IgD-negative memory B cell (primary cell): ENCODE data around the gene DLG2. TPM values are rescaled to one million over a fixed set of nuclear protein-coding genes. Genes with fewer than 3 reads are reported as not detected.

ENCODE experiments used
- H3K27ac Mint-ChIP-seq, 3 donors: one replicate each; pipeline ENCODE4 v1.8.0; 2020 to 2022; ENCODE audit warnings: mild to moderate bottlenecking in 3 of 3, mixed read lengths in 3 of 3, moderate library complexity in 1 of 3
- H3K27me3 Mint-ChIP-seq: one replicate; pipeline ENCODE4 v1.8.0; 2021; ENCODE audit warnings: mixed read lengths
- H3K36me3 Mint-ChIP-seq: one replicate; pipeline ENCODE4 v1.8.0; 2020; ENCODE audit warnings: mild to moderate bottlenecking, mixed read lengths
- H3K4me1 Mint-ChIP-seq, 3 donors: one replicate each; pipeline ENCODE4 v1.8.0; 2020 to 2022; ENCODE audit warnings: mixed read lengths in 3 of 3, mild to moderate bottlenecking in 1 of 3
- H3K4me3 Mint-ChIP-seq, 4 donors: one replicate each; pipeline ENCODE4 v1.8.0; 2020 to 2022; ENCODE audit warnings: mild to moderate bottlenecking in 4 of 4, mixed read lengths in 4 of 4, moderate library complexity in 3 of 4
- H3K9me3 Mint-ChIP-seq, 3 donors: one replicate each; pipeline ENCODE4 v1.8.0; 2020 to 2021; ENCODE audit warnings: mixed read lengths in 3 of 3, mild to moderate bottlenecking in 1 of 3
- polyA plus RNA-seq: library from polyadenylated mRNA; unstranded; fragments of 300-500 nt; fragmentation: Illumina TruSeq; gene quantifications from one replicate; pipeline ENCODE4 v1.2.3, GENCODE V29; 2021

DLG2 gene
- polyA plus RNA-seq, 1 donor from 2014 or later: 2.0 TPM

- Mint-ChIP-seq H3K27ac (no peak overlapping the region), H3K4me3 (no peak overlapping the region), H3K36me3 (no peaks in the 10 kb centered on the region), H3K27me3 (no peaks in the 10 kb centered on the region), H3K4me1 (no peaks in the 10 kb centered on the region), H3K9me3 (peaks cover 0 to 1% (median 0%) of the 10 kb centered on the region in 3 donors)
Observed at GRCh38 chr11:84607975-84608836, 1018.9 kb downstream of the DLG2 start.

GRCh38 chr11:84594602-84595001 is 1032.5 kb downstream of the DLG2 start:
- H3K36me3 Mint-ChIP-seq: no peaks in the 10 kb centered on the region
- H3K9me3 Mint-ChIP-seq: no peaks in the 10 kb centered on the region
- no peak overlapping the region for H3K4me3 Mint-ChIP-seq
- no peaks in the 10 kb centered on the region for H3K4me1 Mint-ChIP-seq
- no peak overlapping the region for H3K27ac Mint-ChIP-seq
- H3K27me3 Mint-ChIP-seq: peaks cover 4% of the 10 kb centered on the region

GRCh38 chr11:84590106-84590505 is 1037.0 kb downstream of the DLG2 start:
- no peak overlapping the region for H3K27ac Mint-ChIP-seq
- no peaks in the 10 kb centered on the region for H3K36me3 Mint-ChIP-seq
- no peaks in the 10 kb centered on the region for H3K4me1 Mint-ChIP-seq
- no peaks in the 10 kb centered on the region for H3K27me3 Mint-ChIP-seq
- no peak overlapping the region for H3K4me3 Mint-ChIP-seq
- H3K9me3 Mint-ChIP-seq: no peaks in the 10 kb centered on the region

GRCh38 chr11:84588131-84588829 is 1038.9 kb downstream of the DLG2 start:
- no peaks in the 10 kb centered on the region for H3K4me1 Mint-ChIP-seq
- no peaks in the 10 kb centered on the region for H3K27me3 Mint-ChIP-seq
- no peak overlapping the region for H3K4me3 Mint-ChIP-seq
- no peaks in the 10 kb centered on the region for H3K9me3 Mint-ChIP-seq
- no peaks in the 10 kb centered on the region for H3K36me3 Mint-ChIP-seq
- no peak overlapping the region for H3K27ac Mint-ChIP-seq

GRCh38 chr11:84583106-84583505 is 1044.0 kb downstream of the DLG2 start:
- H3K27ac Mint-ChIP-seq: no peak overlapping the region
- no peaks in the 10 kb centered on the region for H3K27me3 Mint-ChIP-seq
- H3K36me3 Mint-ChIP-seq: no peaks in the 10 kb centered on the region
- H3K4me1 Mint-ChIP-seq: no peaks in the 10 kb centered on the region
- H3K9me3 Mint-ChIP-seq: no peaks in the 10 kb centered on the region
- no peak overlapping the region for H3K4me3 Mint-ChIP-seq

GRCh38 chr11:84581083-84581482 is 1046.1 kb downstream of the DLG2 start:
- Mint-ChIP-seq H3K36me3 (no peaks in the 10 kb centered on the region), H3K27me3 (no peaks in the 10 kb centered on the region), H3K4me1 (no peaks in the 10 kb centered on the region), H3K4me3 (no peak overlapping the region), H3K9me3 (no peaks in the 10 kb centered on the region), H3K27ac (no peak overlapping the region)

GRCh38 chr11:84580428-84580827 is 1046.7 kb downstream of the DLG2 start:
- Mint-ChIP-seq H3K36me3 (no peaks in the 10 kb centered on the region), H3K27ac (no peak overlapping the region), H3K4me3 (no peak overlapping the region), H3K4me1 (no peaks in the 10 kb centered on the region), H3K9me3 (no peaks in the 10 kb centered on the region), H3K27me3 (no peaks in the 10 kb centered on the region)

GRCh38 chr11:84573868-84574267 is 1053.3 kb downstream of the DLG2 start:
- Mint-ChIP-seq H3K9me3 (peaks cover 2 to 25% (median 6%) of the 10 kb centered on the region in 3 donors), H3K4me3 (no peak overlapping the region)

GRCh38 chr11:84566671-84567070 is 1060.5 kb downstream of the DLG2 start:
- H3K9me3 Mint-ChIP-seq: peaks cover 0 to 27% (median 6%) of the 10 kb centered on the region in 3 donors
- no peak overlapping the region for H3K4me3 Mint-ChIP-seq
- H3K4me1 Mint-ChIP-seq: no peaks in the 10 kb centered on the region
- peaks cover 1% of the 10 kb centered on the region for H3K36me3 Mint-ChIP-seq
- no peak overlapping the region for H3K27ac Mint-ChIP-seq
- H3K27me3 Mint-ChIP-seq: peaks cover 2% of the 10 kb centered on the region

More at GRCh38 chr11:84573868-84574267, 1053.3 kb downstream of the DLG2 start:
- Mint-ChIP-seq H3K36me3 (peaks cover 1% of the 10 kb centered on the region), H3K27ac (no peak overlapping the region), H3K4me1 (no peaks in the 10 kb centered on the region), H3K27me3 (peaks cover 2% of the 10 kb centered on the region)

- Mint-ChIP-seq H3K4me3 (no peak overlapping the region), H3K9me3 (peaks cover 0 to 12% (median 2%) of the 10 kb centered on the region in 3 donors), H3K27ac (no peak overlapping the region), H3K27me3 (peaks cover 2% of the 10 kb centered on the region), H3K36me3 (no peaks in the 10 kb centered on the region), H3K4me1 (no peaks in the 10 kb centered on the region)
Observed at GRCh38 chr11:84564867-84565184, 1062.3 kb downstream of the DLG2 start.

- Mint-ChIP-seq H3K27ac (no peak overlapping the region), H3K27me3 (peaks cover 2% of the 10 kb centered on the region), H3K9me3 (peaks cover 0 to 7% (median 0%) of the 10 kb centered on the region in 3 donors), H3K4me3 (no peak overlapping the region), H3K36me3 (no peaks in the 10 kb centered on the region), H3K4me1 (no peaks in the 10 kb centered on the region)
Observed at GRCh38 chr11:84564180-84564866, 1062.8 kb downstream of the DLG2 start.

GRCh38 chr11:84563356-84563755 is 1063.8 kb downstream of the DLG2 start:
- Mint-ChIP-seq H3K27me3 (peaks cover 2% of the 10 kb centered on the region), H3K36me3 (no peaks in the 10 kb centered on the region), H3K4me1 (no peaks in the 10 kb centered on the region), H3K4me3 (no peak overlapping the region), H3K9me3 (no peaks in the 10 kb centered on the region), H3K27ac (no peak overlapping the region)

- Mint-ChIP-seq H3K27ac (no peak overlapping the region), H3K9me3 (no peaks in the 10 kb centered on the region), H3K4me3 (no peak overlapping the region), H3K36me3 (no peaks in the 10 kb centered on the region), H3K27me3 (peaks cover 2% of the 10 kb centered on the region), H3K4me1 (peaks cover 0 to 2% (median 0%) of the 10 kb centered on the region in 3 donors)
Observed at GRCh38 chr11:84560206-84560605, 1066.9 kb downstream of the DLG2 start.

- Mint-ChIP-seq H3K27ac (no peak overlapping the region), H3K4me1 (peaks cover 0 to 2% (median 0%) of the 10 kb centered on the region in 3 donors)
Observed at GRCh38 chr11:84558085-84558905, 1068.8 kb downstream of the DLG2 start.

More at GRCh38 chr11:84558085-84558905, 1068.8 kb downstream of the DLG2 start:
- H3K27me3 Mint-ChIP-seq: peaks cover 2% of the 10 kb centered on the region
- no peaks in the 10 kb centered on the region for H3K36me3 Mint-ChIP-seq
- no peaks in the 10 kb centered on the region for H3K9me3 Mint-ChIP-seq
- no peak overlapping the region for H3K4me3 Mint-ChIP-seq
